Adrenal gland (tissue), 19 donors: Measurements from ENCODE around the gene LIMS1. TPM values are rescaled to one million over a fixed set of nuclear protein-coding genes. Genes with fewer than 3 reads are reported as not detected.

Experiments used
- DNase-seq, 7 donors: peaks; one replicate each; pipeline ENCODE4 v3.0.0-alpha.2; 2019 to 2020
- H3K27ac ChIP-seq, 5 donors: fragments of 200-600 bp; sonication (generic) in 4 of 5; 1 replicate in 3 of 5; 2 replicates in 2 of 5; pipeline versions ENCODE4 v1.5.1 to v1.8.0; 2016 to 2020; ENCODE audit warnings: mild to moderate bottlenecking in 1 of 5
- H3K27me3 ChIP-seq: fragments of 200-600 bp; 2 replicates; pipeline ENCODE4 v1.8.0; 2021
- H3K36me3 ChIP-seq, 2 donors: fragments of 200-600 bp; replicated peaks in 1 of 2; 1 replicate in 1 of 2; 2 replicates in 1 of 2; pipeline versions ENCODE4 v1.5.1 to v1.8.0; 2018 to 2022
- H3K4me1 ChIP-seq, 2 donors: fragments of 200-600 bp; replicated peaks in 1 of 2; 1 replicate in 1 of 2; 2 replicates in 1 of 2; pipeline versions ENCODE4 v1.5.1 to v1.8.0; 2018 to 2021
- H3K4me3 ChIP-seq, 4 donors: fragments of 200-600 bp; sonication (generic) in 3 of 4; one replicate each; pipeline ENCODE4 v1.5.1; 2016 to 2018
- H3K9me3 ChIP-seq, 3 donors: fragments of 200-600 bp; sonication (generic) in 1 of 3; replicated peaks in 1 of 3; 1 replicate in 2 of 3; 2 replicates in 1 of 3; pipeline versions ENCODE4 v1.5.1 to v1.8.0; 2016 to 2021
- CTCF ChIP-seq, 6 experiments: fragments of 450-650 bp in 4 of 6; fragments of 200-600 bp in 2 of 6; sonication (generic) in 1 of 6; IDR thresholded peaks; 1 replicate in 5 of 6; 2 replicates in 1 of 6; pipeline versions ENCODE4 v1.5.1 to v1.8.0; 2016 to 2021; ENCODE audit warnings: antibody characterized with exemption in 6 of 6, mild to moderate bottlenecking in 2 of 6, moderate library complexity in 1 of 6
- POLR2A ChIP-seq, 2 donors: fragments of 450-650 bp; IDR thresholded peaks; one replicate each; pipeline ENCODE4 v1.6.1; 2017; ENCODE audit warnings: antibody characterized with exemption in 2 of 2, mild to moderate bottlenecking in 2 of 2, moderate library complexity in 1 of 2
- WGBS, 4 donors: extraction: QIAGEN DNeasy Blood & Tissue Kit in 2 of 4; methylation state at CpG; one replicate each; pipeline versions ENCODE4 v1.1.5 to v1.1.7; 2013 to 2017; 5-methylcytosine and 5-hydroxymethylcytosine counted together
- intact Hi-C, 2 donors: fragments of 100-400 bp; cut with DNase I; formaldehyde crosslinking; loops; one replicate each; pipeline versions ENCODE4 v1.14.1 to v1.15.0; 2022 to 2023
- long read RNA-seq, 10 donors: library from polyadenylated mRNA in 3 of 10; unstranded in 2 of 10; stranded (forward) in 1 of 10; transcript quantifications; one replicate each; pipeline ENCODE4 v2.0.0 and lab custom pipeline, GENCODE V29; 2021 to 2026
- polyA plus RNA-seq, 3 donors: library from polyadenylated mRNA; stranded (reverse); fragments of 200-250 nt in 2 of 3; fragments of 350-450 nt in 1 of 3; fragmentation: Illumina TruSeq in 1 of 3; extraction: RNeasy Lipid Tissue Mini Kit (QIAGEN cat#74804) in 1 of 3; gene quantifications; one replicate each; pipeline ENCODE4 v1.2.3, GENCODE V29; 2013 to 2014
- total RNA-seq, 9 donors: library from RNA; depleted of rRNA in 4 of 9; stranded (reverse); fragments of >200 nt in 4 of 9; fragments of 120-200 nt in 1 of 9; fragmentation: NEBNext Ultra II Directional in 1 of 9; extraction: Animal tissue kit (Norgen Biotek cat#: 25700) in 1 of 9; gene quantifications; one replicate each; pipeline versions ENCODE4 v1.1.0 to v1.2.4, GENCODE V29; 2013 to 2023
- donor health status: healthy with polysubstance abuse.
- donor health status: Bipolar disorder and iron deficiency.
- donor health status: DM: yes; HTN: yes; CAD: no.
- donor health status: DM: no; HTN: no; CAD: no.
- donor health status: DM: no; HTN: no; CAD: no.
- donor health status: DM: yes; HTN: yes; CAD: no.

Gene LIMS1, protein sequence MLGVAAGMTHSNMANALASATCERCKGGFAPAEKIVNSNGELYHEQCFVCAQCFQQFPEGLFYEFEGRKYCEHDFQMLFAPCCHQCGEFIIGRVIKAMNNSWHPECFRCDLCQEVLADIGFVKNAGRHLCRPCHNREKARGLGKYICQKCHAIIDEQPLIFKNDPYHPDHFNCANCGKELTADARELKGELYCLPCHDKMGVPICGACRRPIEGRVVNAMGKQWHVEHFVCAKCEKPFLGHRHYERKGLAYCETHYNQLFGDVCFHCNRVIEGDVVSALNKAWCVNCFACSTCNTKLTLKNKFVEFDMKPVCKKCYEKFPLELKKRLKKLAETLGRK
- 100 to 1,000 TPM in 8 of 9 donors, 10 to 100 TPM in 1; 75.3 to 182 (median 131) TPM for total RNA-seq
- 10 to 100 TPM; 33.5 to 58.3 (median 48.4) TPM for polyA plus RNA-seq
- long read RNA-seq, donor 1, full-length matches to known transcripts, result 14 of 20 reads
- long read RNA-seq, donor 1, partial matches to known transcripts, result 6 of 20 reads
- long read RNA-seq, donor 1, other reads (novel, unspliced or antisense), result 0 of 20 reads
- long read RNA-seq, donor 2, full-length matches to known transcripts, result 14 of 36 reads
- long read RNA-seq, donor 2, partial matches to known transcripts, result 22 of 36 reads
- long read RNA-seq, donor 2, other reads (novel, unspliced or antisense), result 0 of 36 reads
- long read RNA-seq, donor 3, full-length matches to known transcripts, result 22 of 22 reads
- long read RNA-seq, donor 3, partial matches to known transcripts, result 0 of 22 reads
- long read RNA-seq, donor 3, other reads (novel, unspliced or antisense), result 0 of 22 reads
- long read RNA-seq, donor 4, full-length matches to known transcripts, result 34 of 38 reads
- long read RNA-seq, donor 4, partial matches to known transcripts, result 0 of 38 reads
- long read RNA-seq, donor 4, other reads (novel, unspliced or antisense), result 4 of 38 reads
- long read RNA-seq, donor 5, full-length matches to known transcripts, result 41 of 60 reads
- long read RNA-seq, donor 5, partial matches to known transcripts, result 2 of 60 reads
- long read RNA-seq, donor 5, other reads (novel, unspliced or antisense), result 17 of 60 reads
- long read RNA-seq, donor 6, full-length matches to known transcripts, result 16 of 21 reads
- long read RNA-seq, donor 6, partial matches to known transcripts, result 1 of 21 reads
- long read RNA-seq, donor 6, other reads (novel, unspliced or antisense), result 4 of 21 reads
- long read RNA-seq, donor 7, full-length matches to known transcripts, result 8 of 8 reads
- long read RNA-seq, donor 7, partial matches to known transcripts, result 0 of 8 reads
- long read RNA-seq, donor 7, other reads (novel, unspliced or antisense), result 0 of 8 reads
- long read RNA-seq, donor 8, full-length matches to known transcripts, result 43 of 56 reads
- long read RNA-seq, donor 8, partial matches to known transcripts, result 13 of 56 reads
- long read RNA-seq, donor 8, other reads (novel, unspliced or antisense), result 0 of 56 reads
- long read RNA-seq, donor 9, full-length matches to known transcripts, result 19 of 19 reads
- long read RNA-seq, donor 9, partial matches to known transcripts, result 0 of 19 reads
- long read RNA-seq, donor 9, other reads (novel, unspliced or antisense), result 0 of 19 reads
- long read RNA-seq, donor 10, full-length matches to known transcripts, result 7 of 13 reads
- long read RNA-seq, donor 10, partial matches to known transcripts, result 6 of 13 reads
- long read RNA-seq, donor 10, other reads (novel, unspliced or antisense), result 0 of 13 reads

DNA sequence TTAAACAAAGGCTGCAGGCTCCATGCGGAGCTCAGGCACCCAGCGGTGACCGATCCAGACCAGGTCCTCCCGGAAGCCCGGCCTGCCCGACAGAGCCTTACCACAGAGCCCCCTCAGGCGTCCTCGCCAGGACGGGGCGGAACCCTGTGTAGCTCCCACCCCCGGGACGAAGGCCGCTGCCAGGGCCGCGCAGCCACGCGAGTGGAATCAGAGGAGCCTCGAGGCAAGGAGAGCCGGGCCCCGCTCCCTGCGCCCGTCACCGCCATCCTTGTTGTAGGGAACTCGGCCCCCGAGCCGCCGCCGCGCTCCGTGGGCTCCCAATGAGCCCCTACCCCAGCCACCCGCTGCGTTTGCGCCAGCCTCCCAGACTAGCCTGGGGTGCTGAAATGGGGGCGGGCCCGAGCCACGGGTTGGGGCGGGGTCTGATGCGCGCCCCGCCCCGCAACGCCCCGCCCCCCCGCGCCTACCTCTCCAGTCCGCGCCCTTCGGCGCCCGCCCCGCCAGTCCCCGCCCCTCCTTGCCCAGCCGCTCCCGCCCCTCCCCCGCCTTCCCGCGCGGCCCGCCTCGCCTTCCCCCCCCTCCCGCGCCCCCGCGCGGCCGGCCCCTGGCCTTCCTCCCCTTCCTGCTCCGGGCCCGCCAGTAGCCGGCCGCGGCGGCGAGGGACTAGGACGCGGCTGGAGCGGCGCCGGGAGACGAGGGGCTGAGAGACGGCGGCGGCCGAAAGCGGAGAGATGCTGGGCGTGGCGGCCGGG is at the start of gene LIMS1:
Gene LIMS1 (plus strand): TSS at position 639 of the 752 bp plus-strand sequence. CDS start 93 bp downstream, at position 732.
- 0 to 2% (median 1%) methylated on average over 30 to 86 of the region's 87 CpGs for WGBS, 4 donors
- TF ChIP-seq CTCF (IDR thresholded peaks at IDR 0.05) (no peak), POLR2A (IDR thresholded peaks at IDR 0.05) (peak; percentile 75 to 90)
- H3K27ac ChIP-seq, result peak within 1 kb of the TSS; percentile 90 to 99 (median 95)
- peak within 1 kb of the TSS; percentile 50 to 81 (median 58) for H3K4me3 ChIP-seq
- no peaks in the 10 kb centered on the region for H3K36me3 ChIP-seq
- no peaks in the 10 kb centered on the region for H3K9me3 ChIP-seq
- DNase-seq, result peak; percentile 93 to 95 (median 94)
- intact Hi-C loops, result loop anchor here (10.0 kb wide), 1 partner anchor 51 kb away; no protein-coding TSS in a partner anchor
- no peaks in the 10 kb centered on the region for H3K27me3 ChIP-seq
- peaks cover 8 to 31% of the 10 kb centered on the region in 2 donors for H3K4me1 ChIP-seq

DNA sequence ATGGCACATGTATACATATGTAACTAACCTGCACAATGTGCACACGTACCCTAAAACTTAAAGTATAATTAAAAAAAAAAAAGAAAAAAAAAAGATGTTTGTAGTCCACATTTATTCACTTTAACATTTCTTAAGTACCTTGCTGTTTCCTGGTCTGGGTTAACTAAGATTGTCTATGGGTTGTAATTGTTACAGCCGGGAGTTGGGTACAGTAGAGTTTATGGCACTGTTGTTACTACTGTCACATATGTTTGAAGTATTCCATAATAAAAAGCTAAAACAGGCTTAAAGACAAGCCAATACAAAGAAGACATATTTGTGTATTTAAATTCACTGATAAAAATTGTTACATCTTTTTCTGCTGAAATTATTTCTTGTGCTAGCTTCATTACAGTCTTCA is 49.0 kb upstream of the LIMS1 start:
- intact Hi-C loops, result no loop called here
- H3K4me3 ChIP-seq, result no peak overlapping the region
- H3K27me3 ChIP-seq, result no peaks in the 10 kb centered on the region
- no peak for DNase-seq
- TF ChIP-seq CTCF (IDR thresholded peaks at IDR 0.05), result no peak
- no peak for TF ChIP-seq POLR2A (IDR thresholded peaks at IDR 0.05)
- H3K36me3 ChIP-seq, result peaks cover 0 to 50% of the 10 kb centered on the region in 2 donors
- 91 to 98% (median 96%) methylated on average over 2 of the region's 2 CpGs for WGBS, 4 donors
- H3K4me1 ChIP-seq, result no peaks in the 10 kb centered on the region
- H3K27ac ChIP-seq, result no peak overlapping the region
- no peaks in the 10 kb centered on the region for H3K9me3 ChIP-seq

- TF ChIP-seq POLR2A (IDR thresholded peaks at IDR 0.05) (no peak), CTCF (IDR thresholded peaks at IDR 0.05) (no peak)
- intact Hi-C loops, result no loop called here
- no peaks in the 10 kb centered on the region for H3K9me3 ChIP-seq
- no peak overlapping the region for H3K27ac ChIP-seq
- H3K4me3 ChIP-seq, result no peak overlapping the region
- peaks cover 0 to 43% of the 10 kb centered on the region in 2 donors for H3K36me3 ChIP-seq
- no peaks in the 10 kb centered on the region for H3K27me3 ChIP-seq
- no peak for DNase-seq
- H3K4me1 ChIP-seq, result no peaks in the 10 kb centered on the region
Observed at GRCh38 chr2:108490506-108491122, 43.7 kb upstream of the LIMS1 start.
